ENCODE results near the gene HSPB3.

The HSPB3 gene

DNA sequence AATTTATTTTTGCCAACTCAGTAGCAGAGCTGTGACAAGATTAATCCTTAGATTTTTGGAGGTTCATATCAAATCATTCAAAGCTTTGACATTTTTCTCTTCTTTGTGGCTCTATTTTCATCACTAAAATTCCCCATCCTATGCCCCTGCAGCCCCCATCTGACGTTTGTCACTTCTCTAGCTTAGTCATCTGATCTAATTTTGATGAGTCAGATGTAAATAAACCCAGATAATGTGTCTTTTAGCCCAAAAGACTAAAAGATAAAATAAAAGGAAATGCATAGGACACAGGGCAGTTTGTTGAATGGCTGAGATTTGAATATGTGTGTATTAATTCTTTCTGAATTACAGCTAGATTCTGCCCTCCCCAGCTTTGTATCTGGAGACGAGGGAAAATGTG, 897 bp upstream of the HSPB3 start:
- no peak overlapping the region for H3K27ac ChIP-seq (replicated peaks; ENCODE audit: low read length)

DNA sequence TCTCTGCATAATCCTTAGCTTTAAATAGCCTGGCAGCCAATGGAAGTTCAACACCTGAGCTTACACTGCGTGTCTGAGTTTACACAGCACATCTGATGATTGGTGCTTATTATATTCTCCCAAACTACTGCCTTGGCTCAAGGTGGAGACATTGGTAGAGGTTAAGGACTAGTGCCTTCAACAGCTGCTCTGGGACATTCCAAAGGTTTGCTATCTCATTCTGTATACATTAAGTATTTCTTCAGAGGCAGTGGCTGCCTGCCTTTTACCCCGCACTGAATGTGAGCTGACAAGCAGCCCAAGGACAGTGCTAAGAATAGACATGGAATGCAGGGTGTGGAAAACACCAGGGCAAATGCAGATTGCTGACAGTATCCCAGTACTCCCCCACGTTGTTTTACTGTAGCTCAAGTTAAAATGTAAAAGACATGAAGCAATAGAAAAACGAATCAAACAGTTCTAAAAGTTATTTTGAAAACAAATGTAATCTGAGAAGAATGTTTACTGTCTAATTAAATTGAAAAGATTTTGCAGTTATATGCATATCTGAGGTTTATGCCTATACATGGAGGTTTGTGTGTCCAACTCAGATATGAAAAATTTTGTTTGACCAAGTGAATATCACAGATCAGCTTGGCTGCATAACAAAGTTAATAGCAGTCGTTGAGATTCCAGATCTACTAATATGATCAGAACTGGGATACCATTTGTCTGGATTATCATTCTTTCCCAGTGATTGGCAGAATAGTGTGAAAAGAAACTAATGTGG, 1.8 kb downstream of the HSPB3 start:
- H3K4ac ChIP-seq (ENCODE audit: low read length): no peak overlapping the region
- H3K27me3 ChIP-seq (ENCODE audit: control insufficient read depth in 3 of 3, insufficient read depth in 3 of 3, low read depth in 1 of 3, low read length in 3 of 3): peaks cover 0 to 3% (median 0%) of the 10 kb centered on the region in 3 experiments
- H3K9me3 ChIP-seq (replicated peaks in 1 of 2; ENCODE audit: control insufficient read depth in 2 of 2, insufficient read depth in 1 of 2, low read depth in 1 of 2, low read length in 2 of 2): peaks cover 0 to 4% of the 10 kb centered on the region in 2 donors
- no peak overlapping the region for H2AFZ ChIP-seq (ENCODE audit: low read length)
- H3K9ac ChIP-seq (ENCODE audit: low read depth, low read length, poor library complexity): no peak overlapping the region
- H2AK5ac ChIP-seq (ENCODE audit: low read depth, low read length): no peak overlapping the region
- no peak overlapping the region for H3K4me3 ChIP-seq (ENCODE audit: low read length in 2 of 2)
- H3K14ac ChIP-seq (ENCODE audit: low read length): no peak overlapping the region
- H3K36me3 ChIP-seq (replicated peaks in 1 of 2; ENCODE audit: control insufficient read depth in 2 of 2, insufficient read depth in 2 of 2, low read length in 2 of 2): no peaks in the 10 kb centered on the region
- H2BK15ac ChIP-seq (ENCODE audit: low read length): no peak overlapping the region
- H3K18ac ChIP-seq (ENCODE audit: low read length): no peak overlapping the region
- H3K23ac ChIP-seq (ENCODE audit: low read depth, low read length, poor library complexity): no peak overlapping the region
- H3K4me1 ChIP-seq (ENCODE audit: control insufficient read depth in 2 of 2, insufficient read depth in 1 of 2, low read depth in 1 of 2, low read length in 2 of 2): peaks cover 5 to 7% of the 10 kb centered on the region in 2 donors
- no peak overlapping the region for H3K4me2 ChIP-seq (ENCODE audit: insufficient read depth, low read length, poor library complexity, severe bottlenecking)
- no peak overlapping the region for H4K91ac ChIP-seq (ENCODE audit: low read depth, low read length, poor library complexity)
- H2BK5ac ChIP-seq (ENCODE audit: low read length): no peak overlapping the region
- DNase-seq (ENCODE audit: low spot score): no peak
- no CpG with 5 or more reads among the region's 5 CpGs for WGBS, 2 donors (ENCODE audit: extremely low coverage in 2 of 2, insufficient read length in 2 of 2, insufficient replicate concordance in 1 of 2)
- no peaks in the 10 kb centered on the region for H3K79me1 ChIP-seq (ENCODE audit: low read depth, low read length)
- H2BK120ac ChIP-seq (ENCODE audit: low read depth, low read length): no peak overlapping the region
- H2BK12ac ChIP-seq (ENCODE audit: low read length): no peak overlapping the region
- H3K27ac ChIP-seq (replicated peaks; ENCODE audit: low read length): no peak overlapping the region
- H4K8ac ChIP-seq (ENCODE audit: low read depth, low read length): no peak overlapping the region

More for the DNA sequence above, 897 bp upstream of the HSPB3 start:
- no peak overlapping the region for H3K9ac ChIP-seq (ENCODE audit: low read depth, low read length, poor library complexity)
- peaks cover 0 to 3% (median 0%) of the 10 kb centered on the region in 3 experiments for H3K27me3 ChIP-seq (ENCODE audit: control insufficient read depth in 3 of 3, insufficient read depth in 3 of 3, low read depth in 1 of 3, low read length in 3 of 3)
- no peak overlapping the region for H4K8ac ChIP-seq (ENCODE audit: low read depth, low read length)
- H2AK5ac ChIP-seq (ENCODE audit: low read depth, low read length): no peak overlapping the region
- no peak overlapping the region for H2BK5ac ChIP-seq (ENCODE audit: low read length)
- no peaks in the 10 kb centered on the region for H3K36me3 ChIP-seq (replicated peaks in 1 of 2; ENCODE audit: control insufficient read depth in 2 of 2, insufficient read depth in 2 of 2, low read length in 2 of 2)
- no peaks in the 10 kb centered on the region for H3K79me1 ChIP-seq (ENCODE audit: low read depth, low read length)
- H2BK120ac ChIP-seq (ENCODE audit: low read depth, low read length): no peak overlapping the region
- H3K18ac ChIP-seq (ENCODE audit: low read length): no peak overlapping the region
- H3K4me1 ChIP-seq (ENCODE audit: control insufficient read depth in 2 of 2, insufficient read depth in 1 of 2, low read depth in 1 of 2, low read length in 2 of 2): peaks cover 0 to 4% of the 10 kb centered on the region in 2 donors
- H3K4me2 ChIP-seq (ENCODE audit: insufficient read depth, low read length, poor library complexity, severe bottlenecking): no peak overlapping the region
- H3K4me3 ChIP-seq (ENCODE audit: low read length in 2 of 2): no peak overlapping the region
- H3K23ac ChIP-seq (ENCODE audit: low read depth, low read length, poor library complexity): no peak overlapping the region
- H2AFZ ChIP-seq (ENCODE audit: low read length): no peak overlapping the region
- peaks cover 0 to 2% of the 10 kb centered on the region in 2 donors for H3K9me3 ChIP-seq (replicated peaks in 1 of 2; ENCODE audit: control insufficient read depth in 2 of 2, insufficient read depth in 1 of 2, low read depth in 1 of 2, low read length in 2 of 2)
- no peak overlapping the region for H3K4ac ChIP-seq (ENCODE audit: low read length)
- no peak overlapping the region for H2BK12ac ChIP-seq (ENCODE audit: low read length)
- no peak overlapping the region for H3K14ac ChIP-seq (ENCODE audit: low read length)
- H2BK15ac ChIP-seq (ENCODE audit: low read length): no peak overlapping the region
- H4K91ac ChIP-seq (ENCODE audit: low read depth, low read length, poor library complexity): no peak overlapping the region
- WGBS, 2 donors (ENCODE audit: extremely low coverage in 2 of 2, insufficient read length in 2 of 2, insufficient replicate concordance in 1 of 2): no CpG with 5 or more reads among the region's 2 CpGs
- DNase-seq (ENCODE audit: low spot score): no peak

DNA sequence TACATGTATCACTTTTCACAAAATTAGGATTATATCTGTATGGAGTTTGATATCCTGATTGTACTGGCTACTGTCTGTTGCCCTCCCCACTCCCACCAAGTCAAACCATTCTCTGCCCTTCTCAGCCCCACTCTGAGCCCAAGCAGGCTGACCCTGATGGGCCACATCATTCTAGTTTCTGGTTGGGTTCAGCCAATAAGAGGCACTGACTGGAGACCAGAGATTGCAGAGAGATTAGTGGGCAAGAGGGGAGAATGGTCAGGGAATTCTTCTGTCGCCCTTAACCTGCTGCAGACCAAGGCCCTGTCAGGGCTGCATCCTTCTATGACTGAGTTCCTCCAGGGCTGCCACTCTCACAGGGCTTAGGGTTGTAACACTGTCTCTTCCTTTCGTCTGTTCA, 2.7 kb downstream of the HSPB3 start:
- Histone ChIP-seq H4K8ac (ENCODE audit: low read depth, low read length) (no peak overlapping the region), H2BK15ac (ENCODE audit: low read length) (no peak overlapping the region), H3K9ac (ENCODE audit: low read depth, low read length, poor library complexity) (no peak overlapping the region), H2BK120ac (ENCODE audit: low read depth, low read length) (no peak overlapping the region), H3K4me3 (ENCODE audit: low read length in 2 of 2) (no peak overlapping the region), H3K36me3 (replicated peaks in 1 of 2; ENCODE audit: control insufficient read depth in 2 of 2, insufficient read depth in 2 of 2, low read length in 2 of 2) (no peaks in the 10 kb centered on the region), H3K4me1 (ENCODE audit: control insufficient read depth in 2 of 2, insufficient read depth in 1 of 2, low read depth in 1 of 2, low read length in 2 of 2) (peaks cover 5 to 7% of the 10 kb centered on the region in 2 donors), H4K91ac (ENCODE audit: low read depth, low read length, poor library complexity) (no peak overlapping the region), H3K27me3 (ENCODE audit: control insufficient read depth in 3 of 3, insufficient read depth in 3 of 3, low read depth in 1 of 3, low read length in 3 of 3) (peaks cover 0 to 3% (median 0%) of the 10 kb centered on the region in 3 experiments), H3K14ac (ENCODE audit: low read length) (no peak overlapping the region), H3K23ac (ENCODE audit: low read depth, low read length, poor library complexity) (no peak overlapping the region), H2AFZ (ENCODE audit: low read length) (no peak overlapping the region), H3K79me1 (ENCODE audit: low read depth, low read length) (no peaks in the 10 kb centered on the region), H3K4me2 (ENCODE audit: insufficient read depth, low read length, poor library complexity, severe bottlenecking) (no peak overlapping the region), H2BK12ac (ENCODE audit: low read length) (no peak overlapping the region), H3K4ac (ENCODE audit: low read length) (no peak overlapping the region), H2AK5ac (ENCODE audit: low read depth, low read length) (no peak overlapping the region), H3K27ac (replicated peaks; ENCODE audit: low read length) (no peak overlapping the region), H3K18ac (ENCODE audit: low read length) (no peak overlapping the region), H2BK5ac (ENCODE audit: low read length) (no peak overlapping the region), H3K9me3 (replicated peaks in 1 of 2; ENCODE audit: control insufficient read depth in 2 of 2, insufficient read depth in 1 of 2, low read depth in 1 of 2, low read length in 2 of 2) (peaks cover 0 to 4% of the 10 kb centered on the region in 2 donors)
- WGBS, 2 donors (ENCODE audit: extremely low coverage in 2 of 2, insufficient read length in 2 of 2, insufficient replicate concordance in 1 of 2): no CpG with 5 or more reads among the region's 2 CpGs
- no peak for DNase-seq (ENCODE audit: low spot score)

DNA sequence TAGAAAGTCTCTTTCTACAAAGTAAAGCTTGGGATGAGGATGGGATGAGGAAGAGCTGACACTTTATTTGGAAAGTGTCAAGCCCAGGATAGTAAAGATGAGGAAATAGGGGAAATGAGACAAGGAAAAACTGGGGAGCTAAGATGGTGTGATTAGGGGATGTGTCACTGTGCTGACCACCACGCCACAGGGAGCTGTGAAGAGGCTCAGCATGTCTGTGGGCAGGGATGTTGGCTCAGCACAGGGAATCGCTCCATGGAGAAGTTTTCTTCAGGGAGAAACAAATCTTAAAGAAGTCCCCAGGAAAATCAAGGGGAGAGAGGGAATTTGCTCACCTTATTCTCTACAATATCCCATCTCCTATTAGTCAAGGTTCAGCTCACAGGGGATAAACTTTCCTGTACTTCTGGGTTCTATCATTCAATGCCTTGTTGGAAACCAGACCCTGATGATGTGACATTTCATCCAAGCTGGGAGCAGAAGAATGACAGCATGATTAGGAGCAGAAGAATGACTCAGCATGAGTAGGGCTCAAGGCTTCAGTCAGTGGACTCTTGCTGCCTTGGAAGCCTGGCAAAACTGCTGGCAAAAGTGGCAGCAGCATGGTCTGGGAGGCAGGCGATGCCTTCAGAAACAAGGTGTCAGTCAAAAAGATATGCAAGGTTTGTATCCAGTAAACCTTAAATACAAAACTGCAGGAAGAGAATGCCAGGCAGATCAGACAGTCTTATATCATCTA, 4.9 kb downstream of the HSPB3 start:
- Histone ChIP-seq H3K9me3 (replicated peaks in 1 of 2; ENCODE audit: control insufficient read depth in 2 of 2, insufficient read depth in 1 of 2, low read depth in 1 of 2, low read length in 2 of 2) (peaks cover 0 to 4% of the 10 kb centered on the region in 2 donors), H2AFZ (ENCODE audit: low read length) (no peak overlapping the region), H3K4me2 (ENCODE audit: insufficient read depth, low read length, poor library complexity, severe bottlenecking) (no peak overlapping the region), H3K4ac (ENCODE audit: low read length) (no peak overlapping the region), H3K27me3 (ENCODE audit: control insufficient read depth in 3 of 3, insufficient read depth in 3 of 3, low read depth in 1 of 3, low read length in 3 of 3) (peaks cover 0 to 3% (median 0%) of the 10 kb centered on the region in 3 experiments), H2BK5ac (ENCODE audit: low read length) (no peak overlapping the region), H3K4me1 (ENCODE audit: control insufficient read depth in 2 of 2, insufficient read depth in 1 of 2, low read depth in 1 of 2, low read length in 2 of 2) (peaks cover 5 to 6% of the 10 kb centered on the region in 2 donors), H3K27ac (replicated peaks; ENCODE audit: low read length) (no peak overlapping the region), H2BK120ac (ENCODE audit: low read depth, low read length) (no peak overlapping the region), H3K36me3 (replicated peaks in 1 of 2; ENCODE audit: control insufficient read depth in 2 of 2, insufficient read depth in 2 of 2, low read length in 2 of 2) (peaks cover 0 to 1% of the 10 kb centered on the region in 2 donors), H3K14ac (ENCODE audit: low read length) (no peak overlapping the region), H3K23ac (ENCODE audit: low read depth, low read length, poor library complexity) (no peak overlapping the region), H3K18ac (ENCODE audit: low read length) (no peak overlapping the region), H3K79me1 (ENCODE audit: low read depth, low read length) (no peaks in the 10 kb centered on the region), H3K4me3 (ENCODE audit: low read length in 2 of 2) (no peak overlapping the region), H4K91ac (ENCODE audit: low read depth, low read length, poor library complexity) (no peak overlapping the region), H2BK15ac (ENCODE audit: low read length) (no peak overlapping the region), H4K8ac (ENCODE audit: low read depth, low read length) (no peak overlapping the region), H2BK12ac (ENCODE audit: low read length) (no peak overlapping the region), H2AK5ac (ENCODE audit: low read depth, low read length) (no peak overlapping the region), H3K9ac (ENCODE audit: low read depth, low read length, poor library complexity) (no peak overlapping the region)
- no CpG with 5 or more reads among the region's 3 CpGs for WGBS, 2 donors (ENCODE audit: extremely low coverage in 2 of 2, insufficient read length in 2 of 2, insufficient replicate concordance in 1 of 2)
- DNase-seq (ENCODE audit: low spot score): no peak
